DND-41 (cell line): ENCODE results near the gene TNS3.

ENCODE experiments used
- ATAC-seq: fragments of 200-7000 bp; cut with Tn5 transposase; 3 replicates; pipeline ENCODE4 v1.9.1; 2021; ENCODE audit warnings: low read depth; ENCODE audit not compliant: insufficient read depth
- DNase-seq: peaks from one replicate; pipeline ENCODE4 v3.0.0-alpha.2; 2020
- H2AFZ ChIP-seq: 2 replicates; pipeline ENCODE4 v1.6.0; 2012; ENCODE audit warnings: low read depth, low read length
- H3K27ac ChIP-seq: 2 replicates; pipeline ENCODE4 v1.5.1; 2012; ENCODE audit warnings: low read length, inconsistent platforms
- H3K27me3 ChIP-seq: fragments of 200-600 bp; sonication (generic); 2 replicates; pipeline ENCODE4 v1.6.0; 2012; ENCODE audit warnings: low read length, mild to moderate bottlenecking, inconsistent platforms; ENCODE audit not compliant: insufficient read depth, poor library complexity
- H3K36me3 ChIP-seq: 2 replicates; pipeline ENCODE4 v1.5.1; 2012; ENCODE audit warnings: low read length, inconsistent platforms; ENCODE audit not compliant: insufficient read depth
- H3K4me1 ChIP-seq: 2 replicates; pipeline ENCODE4 v1.5.1; 2012; ENCODE audit warnings: mild to moderate bottlenecking, low read length; ENCODE audit not compliant: insufficient read depth
- H3K4me2 ChIP-seq: 2 replicates; pipeline ENCODE4 v1.6.0; 2012; ENCODE audit warnings: mild to moderate bottlenecking, moderate library complexity, low read length, inconsistent platforms; ENCODE audit not compliant: insufficient read depth
- H3K4me3 ChIP-seq, 2 experiments: fragments of 200-600 bp in 1 of 2; shearing (Covaris generic) in 1 of 2; 2 replicates each; pipeline ENCODE4 v1.5.1; 2012 to 2016; ENCODE audit warnings: inconsistent platforms in 2 of 2, low read length in 2 of 2, mild to moderate bottlenecking in 2 of 2, low read depth in 1 of 2, moderate library complexity in 1 of 2
- H3K79me2 ChIP-seq: 2 replicates; pipeline ENCODE4 v1.6.0; 2012; ENCODE audit warnings: low read length, inconsistent platforms; ENCODE audit not compliant: insufficient read depth
- H3K9ac ChIP-seq: 2 replicates; pipeline ENCODE4 v1.6.0; 2012; ENCODE audit warnings: low read depth, mild to moderate bottlenecking, inconsistent platforms, low read length, moderate library complexity
- H3K9me3 ChIP-seq: 2 replicates; pipeline ENCODE4 v1.5.1; 2012; ENCODE audit warnings: low read length, moderate library complexity, mild to moderate bottlenecking, inconsistent platforms; ENCODE audit not compliant: insufficient read depth, severe bottlenecking
- H4K20me1 ChIP-seq: 2 replicates; pipeline ENCODE4 v1.6.0; 2012; ENCODE audit warnings: low read length; ENCODE audit not compliant: insufficient read depth
- CTCF ChIP-seq: IDR thresholded peaks from 2 replicates; pipeline ENCODE4 v1.5.1; 2012; ENCODE audit warnings: borderline replicate concordance, low read length, moderate library complexity, mild to moderate bottlenecking; ENCODE audit not compliant: poor library complexity, severe bottlenecking; ENCODE audit errors: extremely low read depth
- EZH2 ChIP-seq: IDR thresholded peaks from 3 replicates; pipeline ENCODE4 v1.6.1; 2012; ENCODE audit warnings: borderline replicate concordance, low read depth, mild to moderate bottlenecking, moderate library complexity, low read length, inconsistent platforms; ENCODE audit not compliant: severe bottlenecking

TNS3 gene

GRCh38 chr7:47232751-47233412, 349.0 kb downstream of the TNS3 start:
- no peaks in the 10 kb centered on the region for H3K4me1 ChIP-seq
- no peaks in the 10 kb centered on the region for H3K27me3 ChIP-seq
- H4K20me1 ChIP-seq, result no peaks in the 10 kb centered on the region
- ATAC-seq (no peak), DNase-seq (no peak)
- no peak overlapping the region for H3K27ac ChIP-seq
- H3K4me2 ChIP-seq, result no peak overlapping the region
- TF ChIP-seq CTCF (no peak), EZH2 (no peak)
- H3K9ac ChIP-seq, result no peak overlapping the region
- H3K4me3 ChIP-seq, result no peak overlapping the region
- H3K79me2 ChIP-seq, result no peaks in the 10 kb centered on the region
- no peaks in the 10 kb centered on the region for H3K9me3 ChIP-seq
- H3K36me3 ChIP-seq, result no peaks in the 10 kb centered on the region
- no peak overlapping the region for H2AFZ ChIP-seq

- no peak for ATAC-seq
- H3K4me1 ChIP-seq, result no peaks in the 10 kb centered on the region
- no peak for DNase-seq
Observed at GRCh38 chr7:47231627-47232026, 350.3 kb downstream of the TNS3 start.

DNA sequence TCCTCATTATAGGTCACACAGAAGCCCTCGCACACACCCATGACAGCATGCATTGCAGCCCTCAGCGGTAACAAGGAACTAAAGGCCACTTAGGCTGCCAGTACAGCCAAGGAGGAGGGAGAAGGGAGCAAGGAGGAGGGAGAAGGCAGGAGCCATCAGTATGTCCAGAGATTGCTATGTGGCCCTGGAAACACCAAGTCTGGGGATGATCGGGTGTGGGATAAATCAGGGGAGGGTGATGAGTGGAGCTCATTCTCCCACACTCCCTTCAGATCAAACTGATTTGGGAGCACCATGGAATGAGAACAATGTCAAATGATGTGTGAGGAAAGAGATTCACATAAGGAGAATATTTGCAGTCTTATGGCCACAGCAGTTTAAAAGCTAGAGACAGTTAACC, 350.9 kb downstream of the TNS3 start:
- no peaks in the 10 kb centered on the region for H3K27me3 ChIP-seq
- H3K4me2 ChIP-seq, result no peak overlapping the region
- H4K20me1 ChIP-seq, result no peaks in the 10 kb centered on the region
- no peak overlapping the region for H3K9ac ChIP-seq
- no peaks in the 10 kb centered on the region for H3K36me3 ChIP-seq
- H2AFZ ChIP-seq, result no peak overlapping the region
- ATAC-seq, result no peak
- TF ChIP-seq EZH2 (no peak), CTCF (no peak)
- no peaks in the 10 kb centered on the region for H3K79me2 ChIP-seq
- DNase-seq, result no peak
- H3K4me3 ChIP-seq, result no peak overlapping the region
- H3K4me1 ChIP-seq, result no peaks in the 10 kb centered on the region
- H3K9me3 ChIP-seq, result no peaks in the 10 kb centered on the region
- H3K27ac ChIP-seq, result no peak overlapping the region

More at GRCh38 chr7:47231627-47232026, 350.3 kb downstream of the TNS3 start:
- Histone ChIP-seq H3K36me3 (no peaks in the 10 kb centered on the region), H3K9ac (no peak overlapping the region), H4K20me1 (no peaks in the 10 kb centered on the region), H3K4me2 (no peak overlapping the region), H3K27me3 (no peaks in the 10 kb centered on the region), H3K4me3 (no peak overlapping the region), H3K27ac (no peak overlapping the region), H3K79me2 (no peaks in the 10 kb centered on the region), H2AFZ (no peak overlapping the region), H3K9me3 (no peaks in the 10 kb centered on the region)
- no peak for TF ChIP-seq EZH2
- TF ChIP-seq CTCF, result no peak
